HEK293T (cell line): ENCODE results near the gene SERPINB6.
"Not testable (repeated sequence)": the region's sequence is repeated elsewhere in the genome, so short reads cannot be mapped to it uniquely, and the experiment has no call there.

Experiments used
- CTCF ChIA-PET: fragments of 350-600 bp; formaldehyde crosslinking; extraction: SDS; loops from one replicate; lab custom pipeline; 2021; ENCODE audit warnings: antibody characterized with exemption, inconsistent platforms; lab: Yijun Ruan, JAX
- POLR2A ChIA-PET: fragments of 350-600 bp; formaldehyde crosslinking; extraction: SDS; loops from one replicate; lab custom pipeline; 2020; ENCODE audit warnings: antibody characterized with exemption, inconsistent platforms; lab: Yijun Ruan, JAX
- DNase-seq: peaks from one replicate; pipeline ENCODE4 v3.0.0; 2012; ENCODE audit warnings: mixed read lengths; ENCODE audit errors: extremely low spot score
- ARNT ChIP-seq: fragments of 450-650 bp; IDR thresholded peaks from 2 replicates; pipeline ENCODE4 v1.6.1; 2017; ENCODE audit warnings: mild to moderate bottlenecking
- BHLHE40 ChIP-seq: fragments of 450-650 bp; IDR thresholded peaks from 2 replicates; pipeline ENCODE4 v1.6.1; 2016; ENCODE audit warnings: mild to moderate bottlenecking, moderate library complexity, borderline replicate concordance
- CTBP1 ChIP-seq: fragments of 450-650 bp; IDR thresholded peaks from 2 replicates; pipeline ENCODE4 v1.6.1; 2016; ENCODE audit warnings: borderline replicate concordance
- ELF4 ChIP-seq: fragments of 450-650 bp; IDR thresholded peaks from 2 replicates; pipeline ENCODE4 v1.6.1; 2017; ENCODE audit warnings: antibody characterized with exemption
- FOXA1 ChIP-seq: fragments of 450-650 bp; IDR thresholded peaks from 2 replicates; pipeline ENCODE4 v1.6.1; 2016; ENCODE audit warnings: mild to moderate bottlenecking
- FOXK2 ChIP-seq: fragments of 450-650 bp; IDR thresholded peaks from 2 replicates; pipeline ENCODE4 v1.6.1; 2016; ENCODE audit warnings: mild to moderate bottlenecking
- FOXM1 ChIP-seq: fragments of 450-650 bp; IDR thresholded peaks from 2 replicates; pipeline ENCODE4 v1.6.1; 2017; ENCODE audit warnings: mild to moderate bottlenecking, borderline replicate concordance
- HDGF ChIP-seq: fragments of 450-650 bp; IDR thresholded peaks from 2 replicates; pipeline ENCODE4 v1.6.1; 2017; ENCODE audit warnings: antibody characterized with exemption, borderline replicate concordance
- L3MBTL2 ChIP-seq: fragments of 450-650 bp; conservative IDR thresholded peaks from 2 replicates; pipeline ENCODE4 v1.6.1; 2016; ENCODE audit warnings: mild to moderate bottlenecking
- LEF1 ChIP-seq: fragments of 450-650 bp; IDR thresholded peaks from 2 replicates; pipeline ENCODE4 v1.6.1; 2017; ENCODE audit warnings: mild to moderate bottlenecking, borderline replicate concordance
- NFRKB ChIP-seq: fragments of 450-650 bp; IDR thresholded peaks from 2 replicates; pipeline ENCODE4 v1.6.1; 2016; ENCODE audit warnings: mild to moderate bottlenecking, moderate library complexity
- PKNOX1 ChIP-seq: fragments of 450-650 bp; IDR thresholded peaks from 2 replicates; pipeline ENCODE4 v1.6.1; 2016
- SP1 ChIP-seq: fragments of 450-650 bp; IDR thresholded peaks from 2 replicates; pipeline ENCODE4 v1.6.1; 2017
- SUZ12 ChIP-seq: fragments of 450-650 bp; IDR thresholded peaks from 2 replicates; pipeline ENCODE4 v1.6.1; 2016; ENCODE audit warnings: mild to moderate bottlenecking
- TARDBP ChIP-seq: fragments of 450-650 bp; IDR thresholded peaks from 2 replicates; pipeline ENCODE4 v1.6.1; 2016
- ZNF384 ChIP-seq: fragments of 450-650 bp; IDR thresholded peaks from 2 replicates; pipeline ENCODE4 v1.6.1; 2016

The SERPINB6 gene

GRCh38 chr6:2911171-2911570 is 60.2 kb downstream of the SERPINB6 start:
- TF ChIP-seq PKNOX1 (no peak), FOXA1 (no peak), BHLHE40 (no peak), ZNF384 (no peak), SP1 (no peak), FOXM1 (no peak), HDGF (no peak), TARDBP (no peak), SUZ12 (no peak), ARNT (no peak), LEF1 (no peak), L3MBTL2 (no peak), NFRKB (no peak), CTBP1 (no peak)
- POLR2A ChIA-PET = no interaction called here
- CTCF ChIA-PET = interaction anchor here (0.6 to 0.9 kb wide), 5 partner anchors 41 to 742 kb away, joined by 3 to 10 read pairs (median 3); no protein-coding TSS in a partner anchor
- DNase-seq = no peak

- CTCF ChIA-PET = no interaction called here
- DNase-seq = no peak
Observed at GRCh38 chr6:2909718-2910117, 61.6 kb downstream of the SERPINB6 start.

GRCh38 chr6:2909051-2909606 is 62.2 kb downstream of the SERPINB6 start:
- CTCF ChIA-PET, POLR2A ChIA-PET, DNase-seq: not testable (repeated sequence)

More at GRCh38 chr6:2909718-2910117, 61.6 kb downstream of the SERPINB6 start:
- POLR2A ChIA-PET = no interaction called here
- no peak for TF ChIP-seq ELF4
- no peak for TF ChIP-seq FOXM1
- TF ChIP-seq NFRKB = no peak
- no peak for TF ChIP-seq HDGF
- no peak for TF ChIP-seq ARNT
- TF ChIP-seq FOXA1 = no peak
- TF ChIP-seq TARDBP = no peak
- no peak for TF ChIP-seq CTBP1
- TF ChIP-seq BHLHE40 = no peak
- TF ChIP-seq PKNOX1 = no peak
- TF ChIP-seq LEF1 = no peak
- no peak for TF ChIP-seq FOXK2
- no peak for TF ChIP-seq L3MBTL2
- no peak for TF ChIP-seq SP1
- TF ChIP-seq SUZ12 = no peak
- no peak for TF ChIP-seq ZNF384

GRCh38 chr6:2908516-2908915 is 62.9 kb downstream of the SERPINB6 start:
- DNase-seq, POLR2A ChIA-PET, CTCF ChIA-PET: not testable (repeated sequence)

GRCh38 chr6:2903411-2904185 is 67.8 kb downstream of the SERPINB6 start:
- DNase-seq, CTCF ChIA-PET, POLR2A ChIA-PET: not testable (repeated sequence)

- DNase-seq, POLR2A ChIA-PET: not testable (repeated sequence)
- CTCF ChIA-PET = interaction anchor here (1.4 kb wide), 1 partner anchor 110 kb away, joined by 4 read pairs; no protein-coding TSS in a partner anchor
Observed at GRCh38 chr6:2901645-2902502, 69.5 kb downstream of the SERPINB6 start.

GRCh38 chr6:2900821-2901644 is 70.3 kb downstream of the SERPINB6 start:
- ChIA-PET POLR2A (no interaction called here), CTCF (interaction anchor here (0.8 to 1.4 kb wide), 2 partner anchors 51 to 110 kb away, joined by 3 to 4 read pairs; no protein-coding TSS in a partner anchor)
- DNase-seq = no peak
- TF ChIP-seq FOXA1 (no peak), CTBP1 (no peak), SUZ12 (no peak), ARNT (no peak), NFRKB (no peak), BHLHE40 (no peak), FOXM1 (no peak), FOXK2 (no peak), L3MBTL2 (no peak), ZNF384 (no peak), HDGF (no peak), PKNOX1 (no peak)
